DMS114 treated with DMSO at 0.1 percent for 48 hours (cell line): Measurements from ENCODE around the gene LDLR.
"Not testable (repeated sequence)": the region's sequence is repeated elsewhere in the genome, so short reads cannot be mapped to it uniquely, and the experiment has no call there.

ENCODE experiments used
- DNase-seq: peaks from one replicate; lab custom pipeline; 2025; ENCODE audit not compliant: unreplicated experiment; lab: John Stamatoyannopoulos, UW

LDLR gene

DNA sequence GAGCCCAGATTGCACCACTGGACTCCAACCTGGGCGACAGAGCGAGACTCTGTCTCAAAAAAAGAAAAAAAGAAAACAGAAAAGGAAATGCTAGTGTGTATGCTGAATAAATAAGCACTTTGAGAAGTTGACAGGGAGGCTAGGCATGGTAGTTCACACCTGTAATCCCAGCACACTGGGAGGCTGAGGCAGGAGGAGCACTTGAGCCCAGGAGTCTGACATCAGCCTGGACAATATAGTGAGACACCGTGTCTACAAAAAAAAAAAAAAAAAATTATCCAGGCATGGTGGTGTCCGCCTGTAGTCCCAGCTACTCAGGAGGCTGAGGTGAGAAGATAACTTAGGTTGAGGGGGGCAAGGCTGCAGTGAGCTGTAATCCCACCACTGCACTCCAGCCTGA lies 19.1 kb upstream of the LDLR start:
- no peak for DNase-seq

DNA sequence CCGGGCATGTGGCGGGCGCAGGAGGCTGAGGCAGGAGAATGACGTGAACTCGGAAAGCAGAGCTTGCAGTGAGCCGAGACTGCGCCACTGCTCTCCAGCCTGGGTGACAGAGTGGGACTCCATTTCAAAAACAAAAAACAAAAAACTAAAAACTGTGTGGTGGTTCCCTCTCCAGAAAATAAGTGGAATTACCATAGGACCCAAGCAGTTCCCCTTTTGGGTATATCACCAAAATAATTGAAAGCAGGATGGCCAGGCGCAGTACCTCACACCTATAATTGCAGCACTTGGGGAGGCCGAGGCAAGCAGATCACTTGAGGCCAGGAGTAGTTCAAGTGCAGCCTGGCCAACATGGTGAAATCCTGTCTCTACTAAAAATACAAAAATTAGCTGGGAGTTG lies 15.7 kb upstream of the LDLR start:
- no peak for DNase-seq

DNA sequence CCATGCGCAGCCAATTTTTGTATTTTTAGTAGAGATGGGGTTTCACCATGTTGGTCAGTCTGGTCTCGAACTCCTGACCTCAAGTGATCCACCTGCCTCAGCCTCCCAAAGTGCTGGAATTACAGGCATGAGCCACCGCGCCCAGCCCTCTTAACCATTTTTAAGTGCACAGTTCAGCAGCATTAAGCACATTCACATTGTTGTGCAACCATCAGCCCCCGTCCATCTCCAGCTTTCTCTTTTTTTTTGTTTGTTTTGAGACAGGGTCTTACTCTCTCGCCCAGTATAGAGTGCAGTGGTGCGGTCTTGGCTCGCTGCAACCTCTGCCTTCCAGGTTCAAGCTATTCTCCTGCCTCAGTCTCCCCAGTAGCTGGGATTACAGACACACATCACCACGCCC lies 12.5 kb upstream of the LDLR start:
- not testable (repeated sequence) for DNase-seq

DNA sequence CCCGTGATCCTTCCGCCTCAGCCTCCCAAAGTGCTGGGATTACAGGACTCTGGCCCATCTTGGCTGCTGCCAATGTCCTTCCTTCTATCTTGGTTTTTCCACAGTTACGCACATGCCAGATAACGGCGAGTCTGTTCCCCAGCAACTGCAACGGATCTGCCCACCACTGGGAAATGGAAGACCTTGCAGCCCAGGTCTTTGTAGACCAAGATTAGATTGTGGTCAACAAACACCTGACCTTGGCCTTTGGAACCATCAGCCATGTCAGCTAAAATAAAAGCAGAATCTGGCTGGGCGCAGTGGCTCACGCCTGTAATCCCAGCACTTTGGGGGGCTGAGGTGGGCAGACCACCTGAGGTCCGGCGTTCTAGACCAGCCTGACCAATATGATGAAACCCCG lies 10.4 kb upstream of the LDLR start:
- no peak for DNase-seq

DNA sequence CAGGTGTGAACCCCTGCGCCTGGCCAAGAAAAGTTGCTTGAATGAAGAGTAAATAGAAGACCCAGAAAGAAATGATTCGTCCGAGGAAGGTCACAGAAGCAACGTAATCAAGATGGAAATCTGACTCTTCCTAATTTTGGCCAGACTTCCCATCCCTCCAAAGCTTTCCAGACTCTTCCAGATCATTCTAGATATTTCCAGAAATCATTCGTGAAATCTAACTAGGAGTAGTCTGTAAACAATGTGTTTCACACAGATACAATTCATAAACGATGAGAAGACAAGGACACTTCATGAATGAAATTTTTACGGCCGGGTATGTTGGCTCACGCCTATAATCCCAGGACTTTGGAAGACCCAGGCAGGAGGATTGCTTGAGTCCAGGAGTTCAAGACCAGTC lies 9.3 kb upstream of the LDLR start:
- no peak for DNase-seq

DNA sequence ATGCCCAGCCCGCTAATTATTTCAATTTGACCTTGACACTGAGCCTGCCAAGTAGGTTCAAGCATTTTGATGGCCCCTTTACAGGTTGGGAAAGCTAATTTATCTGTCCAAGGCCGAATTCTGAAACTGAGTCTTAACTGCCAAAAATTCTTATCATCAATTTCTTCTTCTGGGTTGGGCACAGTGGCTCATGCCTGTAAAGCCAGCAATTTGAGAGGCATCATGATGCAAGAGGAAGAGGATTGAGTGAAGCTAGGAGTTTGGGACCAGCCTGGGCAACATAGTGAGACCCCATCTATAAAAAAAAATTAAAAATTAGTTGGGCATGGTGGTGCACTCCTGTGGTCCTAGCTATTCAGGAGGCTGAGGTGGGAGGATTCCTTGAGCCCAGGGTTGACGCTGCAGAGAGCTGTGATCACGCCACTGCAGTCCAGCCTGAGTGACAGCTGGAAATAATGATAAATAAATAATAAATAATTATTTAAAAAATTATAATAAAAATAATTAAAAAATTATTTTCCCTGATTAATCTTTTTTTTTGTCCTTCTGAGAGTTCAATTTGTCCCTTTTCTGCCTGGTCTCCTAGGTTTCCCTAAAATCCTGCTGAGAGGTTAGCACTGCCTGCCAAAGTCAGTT lies 1.3 kb upstream of the LDLR start:
- no peak for DNase-seq

DNA sequence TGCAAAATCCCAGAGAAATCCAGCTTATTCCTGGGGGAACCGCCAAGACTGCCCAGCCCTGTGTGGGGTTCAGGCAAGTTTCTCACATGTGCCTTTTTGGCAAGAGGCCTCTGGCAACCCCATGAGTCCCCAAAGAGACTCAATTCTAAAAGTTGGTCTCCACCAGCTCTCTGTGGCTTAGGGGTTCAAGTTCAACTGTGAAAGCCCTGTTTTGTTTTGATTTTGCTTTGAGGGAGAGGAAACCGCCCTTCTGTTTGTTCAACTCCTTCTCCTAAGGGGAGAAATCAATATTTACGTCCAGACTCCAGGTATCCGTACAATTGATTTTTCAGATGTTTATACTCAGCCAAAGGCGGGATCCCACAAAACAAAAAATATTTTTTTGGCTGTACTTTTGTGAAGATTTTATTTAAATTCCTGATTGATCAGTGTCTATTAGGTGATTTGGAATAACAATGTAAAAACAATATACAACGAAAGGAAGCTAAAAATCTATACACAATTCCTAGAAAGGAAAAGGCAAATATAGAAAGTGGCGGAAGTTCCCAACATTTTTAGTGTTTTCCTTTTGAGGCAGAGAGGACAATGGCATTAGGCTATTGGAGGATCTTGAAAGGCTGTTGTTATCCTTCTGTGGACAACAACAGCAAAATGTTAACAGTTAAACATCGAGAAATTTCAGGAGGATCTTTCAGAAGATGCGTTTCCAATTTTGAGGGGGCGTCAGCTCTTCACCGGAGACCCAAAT lies 583 bp upstream of the LDLR start:
- peak; percentile 43 for DNase-seq

DNA sequence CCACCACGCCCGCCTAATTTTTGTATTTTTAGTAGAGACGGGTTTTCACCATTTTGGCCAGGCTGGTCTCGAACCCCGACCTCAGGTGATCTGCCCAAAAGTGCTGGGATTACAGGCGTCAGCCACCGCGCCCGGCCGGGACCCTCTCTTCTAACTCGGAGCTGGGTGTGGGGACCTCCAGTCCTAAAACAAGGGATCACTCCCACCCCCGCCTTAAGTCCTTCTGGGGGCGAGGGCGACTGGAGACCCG lies 676 bp downstream of the LDLR start:
- DNase-seq: not testable (repeated sequence)

DNA sequence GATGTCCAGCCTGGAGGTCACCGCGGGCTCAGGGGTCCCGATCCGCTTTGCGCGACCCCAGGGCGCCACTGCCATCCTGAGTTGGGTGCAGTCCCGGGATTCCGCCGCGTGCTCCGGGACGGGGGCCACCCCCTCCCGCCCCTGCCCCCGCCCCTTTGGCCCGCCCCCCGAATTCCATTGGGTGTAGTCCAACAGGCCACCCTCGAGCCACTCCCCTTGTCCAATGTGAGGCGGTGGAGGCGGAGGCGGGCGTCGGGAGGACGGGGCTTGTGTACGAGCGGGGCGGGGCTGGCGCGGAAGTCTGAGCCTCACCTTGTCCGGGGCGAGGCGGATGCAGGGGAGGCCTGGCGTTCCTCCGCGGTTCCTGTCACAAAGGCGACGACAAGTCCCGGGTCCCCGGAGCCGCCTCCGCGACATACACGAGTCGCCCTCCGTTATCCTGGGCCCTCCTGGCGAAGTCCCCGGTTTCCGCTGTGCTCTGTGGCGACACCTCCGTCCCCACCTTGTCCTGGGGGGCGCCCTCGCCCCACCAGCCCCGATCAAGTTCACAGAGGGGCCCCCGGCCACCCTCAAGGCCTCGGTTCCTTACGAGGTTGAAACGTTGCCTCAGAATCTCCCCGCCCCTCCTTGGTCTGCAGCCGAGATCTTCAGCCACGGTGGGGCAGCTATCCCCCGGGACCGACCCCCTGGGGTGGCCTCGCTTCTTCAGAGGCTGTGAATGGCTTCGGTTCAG lies 1.2 kb downstream of the LDLR start:
- DNase-seq: peak; percentile 77

DNA sequence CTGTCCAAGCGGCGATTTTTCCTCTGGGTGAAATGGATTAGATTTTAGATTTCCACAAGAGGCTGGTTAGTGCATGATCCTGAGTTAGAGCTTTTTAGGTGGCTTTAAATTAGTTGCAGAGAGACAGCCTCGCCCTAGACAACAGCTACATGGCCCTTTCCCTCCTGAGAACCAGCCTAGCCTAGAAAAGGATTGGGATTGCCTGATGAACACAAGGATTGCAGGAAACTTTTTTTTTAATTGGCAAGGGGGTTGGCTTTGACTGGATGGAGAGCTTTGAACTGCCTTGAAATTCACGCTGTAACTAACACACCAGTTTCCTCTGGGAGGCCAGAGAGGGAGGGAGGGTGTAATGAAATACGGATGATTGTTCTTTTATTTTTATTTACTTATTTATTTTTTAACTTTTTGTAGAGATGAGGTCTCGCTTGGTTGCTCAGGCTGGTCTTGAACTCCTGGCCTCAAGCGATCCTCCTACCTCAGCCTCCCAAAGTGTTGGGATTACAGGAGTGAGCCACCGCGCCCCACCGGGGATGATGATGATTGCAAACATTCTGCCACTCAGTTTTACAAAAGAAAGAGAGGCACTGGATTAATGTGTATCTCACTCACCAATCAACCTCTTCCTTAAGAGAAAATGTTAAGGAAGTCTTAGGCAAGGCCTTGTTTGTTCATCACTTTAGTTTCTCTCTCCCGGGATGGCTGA lies 1.9 kb downstream of the LDLR start:
- DNase-seq: no peak

DNA sequence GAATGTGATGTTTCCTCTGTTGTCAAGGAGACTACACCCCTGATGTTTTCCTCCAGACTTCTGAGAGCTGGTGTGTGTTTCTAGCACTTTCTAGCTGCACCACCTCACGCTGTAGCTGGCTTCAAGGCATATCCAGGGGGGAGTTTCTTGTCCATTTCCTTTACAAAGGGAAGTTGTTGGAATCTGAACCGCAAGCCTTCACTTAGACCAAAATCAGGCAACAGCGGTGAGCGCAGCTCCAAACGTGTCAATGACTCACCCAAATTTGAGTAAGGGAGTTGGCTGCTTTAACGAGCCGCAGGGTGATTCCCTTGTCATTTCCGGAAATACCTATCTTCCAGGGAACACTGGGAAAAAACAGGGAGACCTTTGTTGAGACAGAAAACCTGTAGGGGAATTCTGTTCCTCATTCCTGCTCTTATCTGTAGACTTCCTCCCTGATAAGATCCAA lies 2.5 kb downstream of the LDLR start:
- DNase-seq: no peak

DNA sequence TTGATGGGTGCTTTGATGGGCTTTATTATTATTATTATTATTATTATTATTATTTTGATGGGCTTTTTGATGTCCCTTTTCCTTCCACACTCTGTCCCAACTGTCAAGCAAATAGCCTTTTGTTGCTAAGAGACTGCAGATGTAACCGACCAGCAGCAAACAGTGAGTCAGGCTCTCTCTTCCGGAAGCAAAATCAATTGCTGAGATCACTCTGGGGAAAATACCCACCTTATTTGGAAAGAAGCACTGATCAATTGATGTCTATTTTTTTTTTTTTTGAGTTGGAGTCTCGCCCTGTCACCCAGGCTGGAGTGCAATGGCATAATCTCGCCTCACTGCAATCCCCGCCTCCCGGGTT lies 2.9 kb downstream of the LDLR start:
- DNase-seq: no peak

DNA sequence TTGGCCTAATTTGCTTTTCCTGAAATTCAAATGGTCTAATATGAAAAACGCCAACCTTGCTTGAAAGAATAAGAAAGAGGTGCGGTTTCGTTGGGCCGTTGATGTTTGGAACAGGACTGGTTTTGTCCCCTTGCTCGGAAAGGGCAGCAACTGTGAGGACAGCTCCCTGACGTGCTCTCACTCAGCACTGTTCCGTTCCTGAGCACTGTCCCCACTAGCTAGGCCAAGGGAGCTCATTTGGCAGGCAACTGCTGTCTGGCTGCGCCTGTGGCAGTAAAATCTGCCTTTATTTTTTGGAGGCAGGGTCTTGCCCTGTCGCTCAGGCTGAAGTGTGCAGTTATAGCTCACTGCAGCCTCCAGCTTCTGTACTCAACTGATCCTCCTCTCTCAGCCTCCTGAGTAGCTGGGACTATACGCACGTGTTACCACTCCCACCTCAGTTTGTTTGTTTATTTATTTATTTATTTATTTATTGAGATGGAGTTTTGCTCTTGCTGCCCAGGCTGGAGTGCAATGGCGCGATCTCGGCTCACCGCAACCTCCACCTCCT lies 4.5 kb downstream of the LDLR start:
- no peak for DNase-seq

DNA sequence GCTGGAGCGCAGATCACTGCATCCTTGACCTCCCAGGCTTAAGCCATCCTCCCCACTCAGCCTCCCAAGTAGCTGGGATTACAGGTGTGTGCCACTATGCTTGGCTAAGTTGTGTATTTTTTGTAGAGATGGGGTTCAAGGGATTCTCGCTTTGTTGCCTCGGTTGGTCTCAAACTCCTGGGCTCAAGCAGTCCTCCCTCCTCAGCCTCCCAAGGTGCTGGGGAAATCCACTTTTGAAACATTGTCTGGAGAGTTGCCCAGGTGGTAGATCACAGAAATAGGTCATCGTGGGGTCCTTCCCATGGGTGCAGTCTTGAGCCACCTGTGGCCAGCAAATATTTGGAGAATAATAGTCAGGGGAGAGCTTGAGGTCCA lies 5.2 kb downstream of the LDLR start:
- DNase-seq: no peak

DNA sequence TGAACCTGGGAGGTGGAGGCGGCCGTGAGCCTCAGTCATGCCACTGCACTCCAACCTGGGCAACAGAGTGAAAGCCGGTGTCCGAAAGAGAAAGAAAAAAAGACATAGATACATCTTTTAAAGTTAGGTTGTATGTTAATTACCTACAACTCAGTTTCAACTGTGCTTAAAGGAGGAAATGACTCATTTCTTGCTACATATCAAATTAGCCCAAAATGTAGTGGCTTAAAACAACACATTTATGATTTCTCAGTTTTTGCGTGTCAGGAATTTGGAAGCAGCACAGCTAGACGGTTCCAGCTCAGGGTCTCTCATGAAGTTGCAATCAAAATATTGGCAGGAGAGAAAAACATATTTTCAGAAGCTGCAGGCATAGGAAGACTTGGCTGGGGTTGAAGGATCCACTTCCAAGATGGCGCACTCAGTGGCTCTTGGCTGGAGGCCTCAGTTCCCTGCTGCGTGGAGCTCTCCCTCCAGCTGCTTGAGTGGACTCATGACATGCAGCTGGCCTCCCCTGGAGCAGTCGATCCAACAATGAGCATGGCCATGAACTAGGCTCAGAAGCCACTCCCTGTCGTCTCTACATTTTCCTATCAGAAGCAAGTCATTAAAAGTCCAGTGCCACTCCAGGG lies 7.1 kb downstream of the LDLR start:
- DNase-seq: no peak

DNA sequence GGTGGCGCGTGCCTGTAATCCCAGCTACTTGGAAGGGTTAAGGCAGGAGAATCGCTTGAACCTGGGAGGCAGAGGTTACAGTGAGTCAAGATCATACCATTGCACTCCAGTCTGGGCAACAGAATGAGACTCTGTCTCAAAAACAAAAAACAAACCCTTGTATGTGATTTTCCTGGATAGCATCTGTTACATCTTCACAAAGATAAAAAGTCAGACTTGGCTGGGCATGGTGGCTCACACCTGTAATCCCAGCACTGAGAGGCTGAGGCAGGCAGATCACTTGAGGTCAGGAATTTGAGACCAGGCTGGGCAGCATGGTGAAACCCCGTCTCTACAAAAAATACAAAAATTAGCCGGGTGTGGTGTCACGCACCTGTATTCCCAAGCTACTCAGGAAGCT lies 8.1 kb downstream of the LDLR start:
- not testable (repeated sequence) for DNase-seq

DNA sequence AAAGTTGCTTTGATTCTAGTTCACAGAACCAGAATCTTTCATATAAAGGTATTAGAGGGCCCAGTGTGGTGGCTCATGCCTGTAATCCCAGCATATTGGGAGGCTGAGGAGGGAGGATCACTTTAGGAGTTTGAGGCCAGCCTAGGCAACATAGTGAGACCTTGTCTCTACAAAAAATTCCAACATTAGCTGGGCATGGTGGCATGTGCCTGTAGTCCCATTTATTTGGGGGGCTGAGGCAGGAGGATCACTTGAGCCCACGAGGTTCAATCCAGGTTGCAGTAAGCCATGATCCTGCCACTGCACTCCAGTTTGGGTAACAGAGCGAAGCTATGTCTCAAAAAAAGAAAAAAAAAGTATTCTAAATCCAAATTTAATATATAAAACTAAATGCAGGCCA lies 9.1 kb downstream of the LDLR start:
- DNase-seq: no peak

DNA sequence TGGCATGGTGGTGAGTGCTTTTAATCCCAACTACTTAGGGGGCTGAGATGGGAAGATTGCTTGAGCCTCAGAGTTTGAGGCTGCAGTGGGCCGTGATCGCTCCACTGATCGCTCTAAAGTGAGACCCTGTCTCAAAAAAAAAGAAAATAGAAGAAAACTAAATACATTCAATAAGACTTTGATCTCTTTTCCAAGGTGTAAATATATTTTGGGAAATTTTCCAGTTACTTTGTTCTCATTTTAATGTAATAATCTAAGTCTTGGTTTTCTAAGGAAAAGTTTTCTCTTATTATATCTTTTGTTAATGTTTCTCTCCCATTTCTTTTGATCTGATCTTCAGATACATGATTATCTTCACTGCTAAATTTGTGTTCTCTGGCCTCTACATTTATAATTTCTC lies 9.6 kb downstream of the LDLR start:
- no peak for DNase-seq

DNA sequence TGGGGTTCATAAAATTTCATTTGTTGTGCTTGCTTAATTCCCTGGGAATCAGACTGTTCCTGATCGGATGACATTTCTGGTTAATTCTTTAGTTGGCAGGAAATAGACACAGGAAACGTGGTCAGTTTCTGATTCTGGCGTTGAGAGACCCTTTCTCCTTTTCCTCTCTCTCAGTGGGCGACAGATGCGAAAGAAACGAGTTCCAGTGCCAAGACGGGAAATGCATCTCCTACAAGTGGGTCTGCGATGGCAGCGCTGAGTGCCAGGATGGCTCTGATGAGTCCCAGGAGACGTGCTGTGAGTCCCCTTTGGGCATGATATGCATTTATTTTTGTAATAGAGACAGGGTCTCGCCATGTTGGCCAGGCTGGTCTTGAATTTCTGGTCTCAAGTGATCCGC lies 10.8 kb downstream of the LDLR start:
- no peak for DNase-seq

DNA sequence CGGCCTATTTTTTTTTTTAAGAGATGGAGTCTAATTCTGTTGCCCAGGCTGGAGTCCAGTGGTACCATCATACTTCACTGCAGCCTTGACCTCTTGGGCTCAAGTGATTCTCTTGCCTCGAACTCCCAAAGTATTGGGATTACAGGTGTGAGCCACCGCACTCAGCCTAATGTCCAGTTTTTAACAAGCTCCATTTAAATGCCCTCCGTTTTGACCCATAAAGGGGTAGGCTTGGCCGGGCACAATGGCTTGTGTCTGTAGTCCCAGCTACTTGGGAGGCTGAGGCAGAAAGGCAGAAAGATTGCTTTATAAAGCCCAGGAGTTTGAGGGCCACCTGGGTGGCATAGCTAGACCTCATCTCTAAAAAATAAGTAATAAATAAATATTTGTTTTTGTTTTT lies 11.8 kb downstream of the LDLR start:
- DNase-seq: no peak

DNA sequence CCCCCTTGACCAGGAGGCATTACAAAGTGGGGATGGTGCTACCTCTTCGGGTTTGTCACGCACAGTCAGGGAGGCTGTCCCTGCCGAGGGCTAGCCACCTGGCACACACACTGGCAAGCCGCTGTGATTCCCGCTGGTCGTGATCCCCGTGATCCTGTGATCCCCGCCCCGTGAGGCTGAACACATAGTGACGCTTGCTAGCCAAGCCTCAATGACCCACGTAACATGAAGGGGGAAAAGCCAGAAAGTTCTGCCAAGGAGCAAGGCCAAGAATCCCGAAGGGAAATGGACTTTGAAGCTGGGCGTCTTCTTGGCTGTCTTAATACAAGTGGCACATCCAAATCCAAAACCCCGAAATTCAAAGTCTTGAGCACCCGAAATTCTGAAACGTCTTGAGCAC lies 13.7 kb downstream of the LDLR start:
- no peak for DNase-seq
